ENCODE measurements around the gene BRINP1.

Gene BRINP1

DNA sequence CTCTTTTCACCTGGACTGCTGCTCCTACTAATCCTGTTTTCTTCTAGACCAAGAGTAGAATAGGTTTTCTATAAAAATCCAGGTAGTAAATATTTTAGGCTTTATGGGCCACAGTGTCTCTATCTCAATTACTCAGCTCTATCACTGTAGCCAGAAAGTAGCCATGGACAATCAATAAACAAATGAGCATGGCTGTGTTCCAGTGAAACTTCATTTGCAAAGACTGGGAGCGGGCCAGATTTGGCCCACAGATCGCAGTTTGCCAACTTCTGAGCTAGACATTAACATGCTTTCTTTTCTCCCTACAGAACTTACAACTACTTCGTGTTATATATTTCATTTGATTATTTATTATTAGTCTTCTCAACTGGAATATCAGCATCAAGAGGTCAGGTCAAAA, 30.2 kb downstream of the BRINP1 start:
- TF ChIP-seq, protein P1, sequence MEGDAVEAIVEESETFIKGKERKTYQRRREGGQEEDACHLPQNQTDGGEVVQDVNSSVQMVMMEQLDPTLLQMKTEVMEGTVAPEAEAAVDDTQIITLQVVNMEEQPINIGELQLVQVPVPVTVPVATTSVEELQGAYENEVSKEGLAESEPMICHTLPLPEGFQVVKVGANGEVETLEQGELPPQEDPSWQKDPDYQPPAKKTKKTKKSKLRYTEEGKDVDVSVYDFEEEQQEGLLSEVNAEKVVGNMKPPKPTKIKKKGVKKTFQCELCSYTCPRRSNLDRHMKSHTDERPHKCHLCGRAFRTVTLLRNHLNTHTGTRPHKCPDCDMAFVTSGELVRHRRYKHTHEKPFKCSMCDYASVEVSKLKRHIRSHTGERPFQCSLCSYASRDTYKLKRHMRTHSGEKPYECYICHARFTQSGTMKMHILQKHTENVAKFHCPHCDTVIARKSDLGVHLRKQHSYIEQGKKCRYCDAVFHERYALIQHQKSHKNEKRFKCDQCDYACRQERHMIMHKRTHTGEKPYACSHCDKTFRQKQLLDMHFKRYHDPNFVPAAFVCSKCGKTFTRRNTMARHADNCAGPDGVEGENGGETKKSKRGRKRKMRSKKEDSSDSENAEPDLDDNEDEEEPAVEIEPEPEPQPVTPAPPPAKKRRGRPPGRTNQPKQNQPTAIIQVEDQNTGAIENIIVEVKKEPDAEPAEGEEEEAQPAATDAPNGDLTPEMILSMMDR (conservative IDR thresholded peaks at IDR 0.05; ENCODE audit: low read length), result no peak
- no peak overlapping the region for H3K4me3 ChIP-seq (ENCODE audit: low read length)
- DNase-seq (ENCODE audit: low read depth), result no peak

DNA sequence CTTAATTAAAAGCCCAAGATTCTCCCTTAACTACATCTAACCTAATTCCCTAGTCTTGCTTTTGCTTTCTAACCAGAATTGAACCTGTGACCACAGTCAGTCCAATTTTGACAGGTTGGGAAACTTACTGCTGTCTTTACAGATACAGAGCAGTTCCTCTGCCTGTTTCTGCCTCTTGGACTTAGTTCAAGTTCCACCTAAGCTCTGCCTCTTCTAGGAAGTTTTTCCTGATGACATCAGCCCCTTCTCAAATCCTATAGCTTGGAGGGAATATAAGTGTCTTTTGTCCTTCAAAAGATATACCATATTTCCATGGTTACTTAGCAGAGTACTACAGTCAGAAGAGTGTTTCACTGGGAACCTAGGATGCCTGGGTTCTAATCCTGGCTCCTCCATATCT, 31.7 kb downstream of the BRINP1 start:
- DNase-seq (ENCODE audit: low read depth), result no peak
- TF ChIP-seq, protein P1 (conservative IDR thresholded peaks at IDR 0.05; ENCODE audit: low read length), result no peak
- no peak overlapping the region for H3K4me3 ChIP-seq (ENCODE audit: low read length)

DNA sequence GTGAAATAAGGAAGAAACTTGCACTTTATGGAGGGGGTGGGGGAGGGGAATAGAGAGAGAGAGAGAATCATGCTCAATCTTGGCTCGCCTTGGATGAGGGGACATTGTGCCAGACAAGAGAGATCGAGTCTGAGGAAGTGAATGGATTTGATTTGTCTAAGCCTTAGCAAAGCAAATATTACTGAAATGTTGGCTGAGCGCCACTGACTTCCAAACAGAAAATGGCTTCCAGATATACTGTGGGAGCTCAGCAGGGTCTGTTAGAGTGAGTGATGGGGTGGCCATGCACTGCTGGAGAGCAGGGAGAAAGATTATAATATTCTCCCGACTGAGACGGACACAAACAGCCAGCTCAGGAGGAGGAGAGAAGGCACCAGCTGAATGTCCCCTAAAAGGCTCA, 34.5 kb downstream of the BRINP1 start:
- TF ChIP-seq, protein P1 (conservative IDR thresholded peaks at IDR 0.05; ENCODE audit: low read length), result no peak
- DNase-seq (ENCODE audit: low read depth), result no peak
- no peak overlapping the region for H3K4me3 ChIP-seq (ENCODE audit: low read length)

DNA sequence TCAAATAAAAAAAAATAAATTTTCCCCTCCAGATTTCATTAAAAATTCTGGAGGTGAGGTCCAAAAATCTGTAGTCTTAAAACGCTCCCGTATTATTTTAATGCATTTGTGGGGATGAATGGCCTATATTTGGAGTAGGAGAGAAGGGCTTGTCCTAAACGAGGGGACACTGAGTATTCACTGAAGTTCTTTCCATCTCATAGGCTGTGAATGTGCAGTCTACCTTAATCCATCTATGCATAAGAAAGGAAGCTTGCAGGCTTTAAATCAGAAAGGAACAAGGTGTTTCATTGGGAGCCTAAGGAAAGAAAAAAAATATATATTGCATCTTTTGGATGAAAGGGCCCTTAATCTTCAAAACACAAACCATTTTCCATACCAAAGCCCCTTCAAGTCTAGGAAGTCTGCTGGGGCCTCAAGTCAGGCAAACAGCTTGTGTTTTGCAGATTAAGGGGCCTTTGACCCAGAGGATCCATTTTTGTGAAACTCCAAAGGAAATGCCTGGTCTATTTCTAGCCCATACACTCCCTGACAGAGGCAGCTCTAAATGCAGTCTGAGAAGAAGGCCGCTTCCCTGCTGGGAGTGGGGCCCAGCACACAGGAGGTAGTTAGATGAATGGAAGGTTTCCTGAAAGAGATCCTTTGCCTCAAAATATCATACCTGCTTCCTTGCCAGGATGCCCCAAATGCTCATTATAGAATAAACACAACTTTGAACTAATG, 35.6 kb downstream of the BRINP1 start:
- DNase-seq (ENCODE audit: low read depth), result no peak
- TF ChIP-seq, protein P1 (conservative IDR thresholded peaks at IDR 0.05; ENCODE audit: low read length), result no peak

DNA sequence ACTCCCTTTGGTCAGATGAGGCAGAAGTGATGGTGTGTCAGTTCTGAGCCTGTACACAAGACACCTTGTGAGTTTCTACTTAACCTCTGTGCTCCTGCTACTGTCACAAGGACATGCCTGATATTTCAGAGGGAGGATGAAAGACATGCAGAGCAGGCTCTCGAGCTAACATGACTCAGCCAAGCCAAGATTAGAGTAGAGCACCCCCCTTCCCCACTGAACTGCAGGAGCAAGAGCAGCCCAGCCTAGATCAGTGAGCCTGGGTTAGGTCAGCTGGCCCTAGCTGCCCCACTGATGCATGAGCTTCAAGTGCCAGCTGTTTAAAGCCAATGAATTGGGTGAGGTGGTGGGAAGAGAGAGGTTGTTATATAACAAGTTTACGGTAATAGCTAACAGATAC, 36.7 kb downstream of the BRINP1 start:
- TF ChIP-seq, protein P1 (conservative IDR thresholded peaks at IDR 0.05; ENCODE audit: low read length), result no peak
- no peak overlapping the region for H3K4me3 ChIP-seq (ENCODE audit: low read length)
- no peak for DNase-seq (ENCODE audit: low read depth)

More for the DNA sequence above, 35.6 kb downstream of the BRINP1 start:
- no peak overlapping the region for H3K4me3 ChIP-seq (ENCODE audit: low read length)

DNA sequence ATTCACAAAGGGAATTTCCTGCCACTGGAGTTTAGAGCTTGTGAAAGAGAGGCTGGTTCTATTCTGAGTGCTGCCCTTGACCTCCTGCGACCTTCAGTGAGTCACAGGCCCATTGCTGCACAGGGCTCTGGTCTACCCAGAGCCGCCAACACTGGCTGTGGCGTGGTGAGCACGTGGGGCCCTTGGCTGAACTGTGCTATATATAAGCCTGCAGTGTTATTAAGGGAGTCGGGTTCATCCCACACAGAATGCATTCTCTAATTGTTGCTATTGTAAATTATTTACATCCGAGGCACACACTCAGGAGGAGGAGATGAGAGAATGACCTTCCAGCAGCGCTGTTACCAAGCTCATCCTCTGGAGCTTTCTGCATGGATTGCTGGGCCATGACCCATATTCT, 47.1 kb downstream of the BRINP1 start:
- DNase-seq (ENCODE audit: low read depth), result no peak
- TF ChIP-seq, protein P1 (conservative IDR thresholded peaks at IDR 0.05; ENCODE audit: low read length), result no peak

DNA sequence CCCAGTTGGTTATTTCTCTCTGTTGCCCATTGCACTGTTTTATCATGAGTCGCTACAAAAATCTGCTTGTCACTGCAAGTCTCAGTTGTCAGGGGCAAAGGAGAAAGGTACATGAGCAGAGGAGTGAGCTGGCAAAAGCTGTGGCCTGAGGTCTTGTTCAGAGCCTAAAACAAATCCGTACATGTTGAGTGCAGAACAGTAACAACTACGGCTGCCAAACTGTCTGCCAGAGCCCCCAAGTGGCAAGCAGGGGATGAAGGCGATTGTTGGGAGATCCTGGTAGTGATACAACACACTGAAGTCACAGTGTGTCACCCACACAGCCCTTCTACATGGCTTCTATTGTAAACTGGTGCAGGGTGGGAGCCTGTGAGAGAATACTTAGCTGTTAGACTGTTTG, 50.9 kb downstream of the BRINP1 start:
- TF ChIP-seq, protein P1 (conservative IDR thresholded peaks at IDR 0.05; ENCODE audit: low read length), result no peak
- H3K4me3 ChIP-seq (ENCODE audit: low read length), result no peak overlapping the region
- no peak for DNase-seq (ENCODE audit: low read depth)

More for the DNA sequence above, 47.1 kb downstream of the BRINP1 start:
- no peak overlapping the region for H3K4me3 ChIP-seq (ENCODE audit: low read length)
